Thyroid gland (tissue), 4 donors: ENCODE results near the gene CEMIP2. TPM values are rescaled to one million over a fixed set of nuclear protein-coding genes. Genes with fewer than 3 reads are reported as not detected.

Experiments
- DNase-seq, 2 donors: peaks; one replicate each; pipeline ENCODE4 v3.0.0-alpha.2; 2019
- H3K27ac ChIP-seq, 3 donors: fragments of 200-600 bp; sonication (generic); 1 replicate in 2 of 3; 2 replicates in 1 of 3; pipeline ENCODE4 v1.5.1; 2016 to 2019; ENCODE audit warnings: mild to moderate bottlenecking in 1 of 3, moderate library complexity in 1 of 3
- H3K27me3 ChIP-seq: fragments of 200-600 bp; sonication (generic); one replicate; pipeline ENCODE4 v1.5.1; 2019
- H3K36me3 ChIP-seq, 2 donors: fragments of 200-600 bp; sonication (generic); one replicate each; pipeline ENCODE4 v1.5.1; 2016 to 2019
- H3K4me1 ChIP-seq, 2 donors: fragments of 200-600 bp; sonication (generic); one replicate each; pipeline ENCODE4 v1.5.1; 2017 to 2019
- H3K4me3 ChIP-seq, 3 donors: fragments of 200-600 bp; sonication (generic); replicated peaks in 1 of 3; 1 replicate in 2 of 3; 2 replicates in 1 of 3; pipeline ENCODE4 v1.5.1; 2016; ENCODE audit warnings: mild to moderate bottlenecking in 1 of 3
- H3K9me3 ChIP-seq: fragments of 200-600 bp; sonication (generic); one replicate; pipeline ENCODE4 v1.5.1; 2017
- POLR2A ChIP-seq, 2 donors: fragments of 450-650 bp; IDR thresholded peaks; one replicate each; pipeline ENCODE4 v1.6.1; 2017; ENCODE audit warnings: antibody characterized with exemption in 2 of 2, mild to moderate bottlenecking in 2 of 2, moderate library complexity in 1 of 2
- WGBS, 2 donors: methylation state at CpG; one replicate each; pipeline ENCODE4 v1.1.5; 2017; 5-methylcytosine and 5-hydroxymethylcytosine counted together
- intact Hi-C: fragments of 100-400 bp; cut with DNase I; formaldehyde crosslinking; loops from one replicate; pipeline ENCODE4 v1.15.1; 2023
- total RNA-seq, 4 donors: library from RNA; depleted of rRNA; stranded (reverse); fragments of >200 nt; gene quantifications; one replicate each; pipeline ENCODE4 v1.2.3, GENCODE V29; 2016
- TF ChIP-seq, protein P1 (sequence below), 6 experiments: fragments of 200-600 bp in 3 of 6; fragments of 450-650 bp in 3 of 6; sonication (generic) in 3 of 6; IDR thresholded peaks; one replicate each; pipeline ENCODE4 v1.5.1; 2016 to 2019; ENCODE audit warnings: antibody characterized with exemption in 6 of 6, mild to moderate bottlenecking in 2 of 6, inconsistent platforms in 1 of 6, moderate library complexity in 1 of 6

The CEMIP2 gene
- total RNA-seq, 4 donors from 2014 or later = 29.6 to 111 (median 34.0) TPM

DNA sequence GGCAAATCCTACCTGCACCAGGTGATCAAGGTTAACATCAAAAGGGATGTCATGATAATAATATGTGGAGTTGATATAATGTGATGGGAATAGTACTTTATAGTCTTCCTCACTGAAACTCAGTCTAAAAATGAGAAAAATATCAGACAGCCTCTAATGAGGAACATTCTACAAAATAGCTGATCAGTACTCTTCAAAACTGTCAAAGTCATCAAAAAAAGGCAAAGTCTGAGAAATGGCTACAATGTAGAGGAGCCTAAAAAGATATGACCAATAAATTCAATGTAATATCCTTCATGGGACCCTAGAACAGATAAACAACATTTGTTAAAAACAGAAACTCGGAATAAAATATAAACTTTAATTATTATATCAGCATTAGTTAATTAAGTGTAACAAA, 95.7 kb downstream of the CEMIP2 start:
- H3K27ac ChIP-seq = no peak overlapping the region
- TF ChIP-seq, protein P1, sequence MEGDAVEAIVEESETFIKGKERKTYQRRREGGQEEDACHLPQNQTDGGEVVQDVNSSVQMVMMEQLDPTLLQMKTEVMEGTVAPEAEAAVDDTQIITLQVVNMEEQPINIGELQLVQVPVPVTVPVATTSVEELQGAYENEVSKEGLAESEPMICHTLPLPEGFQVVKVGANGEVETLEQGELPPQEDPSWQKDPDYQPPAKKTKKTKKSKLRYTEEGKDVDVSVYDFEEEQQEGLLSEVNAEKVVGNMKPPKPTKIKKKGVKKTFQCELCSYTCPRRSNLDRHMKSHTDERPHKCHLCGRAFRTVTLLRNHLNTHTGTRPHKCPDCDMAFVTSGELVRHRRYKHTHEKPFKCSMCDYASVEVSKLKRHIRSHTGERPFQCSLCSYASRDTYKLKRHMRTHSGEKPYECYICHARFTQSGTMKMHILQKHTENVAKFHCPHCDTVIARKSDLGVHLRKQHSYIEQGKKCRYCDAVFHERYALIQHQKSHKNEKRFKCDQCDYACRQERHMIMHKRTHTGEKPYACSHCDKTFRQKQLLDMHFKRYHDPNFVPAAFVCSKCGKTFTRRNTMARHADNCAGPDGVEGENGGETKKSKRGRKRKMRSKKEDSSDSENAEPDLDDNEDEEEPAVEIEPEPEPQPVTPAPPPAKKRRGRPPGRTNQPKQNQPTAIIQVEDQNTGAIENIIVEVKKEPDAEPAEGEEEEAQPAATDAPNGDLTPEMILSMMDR (IDR thresholded peaks at IDR 0.05) = no peak
- TF ChIP-seq POLR2A (IDR thresholded peaks at IDR 0.05) = no peak
- no peaks in the 10 kb centered on the region for H3K9me3 ChIP-seq
- H3K4me3 ChIP-seq = no peak overlapping the region
- intact Hi-C loops = no loop called here
- H3K36me3 ChIP-seq = no peaks in the 10 kb centered on the region
- H3K4me1 ChIP-seq = peaks cover 14 to 16% of the 10 kb centered on the region in 2 donors
- no peaks in the 10 kb centered on the region for H3K27me3 ChIP-seq
- WGBS, 2 donors = 95 to 96% methylated on average over 1 of the region's 1 CpG
- no peak for DNase-seq

GRCh38 chr9:71671289-71671688, 97.0 kb downstream of the CEMIP2 start:
- Histone ChIP-seq H3K4me1 (peaks cover 3 to 5% of the 10 kb centered on the region in 2 donors), H3K4me3 (no peak overlapping the region), H3K36me3 (no peaks in the 10 kb centered on the region), H3K9me3 (no peaks in the 10 kb centered on the region), H3K27me3 (no peaks in the 10 kb centered on the region), H3K27ac (no peak overlapping the region)
- TF ChIP-seq POLR2A (IDR thresholded peaks at IDR 0.05) = no peak
- TF ChIP-seq, protein P1 (IDR thresholded peaks at IDR 0.05) = no peak
- WGBS, 2 donors = 89% methylated on average over 3 of the region's 3 CpGs
- DNase-seq = no peak
- intact Hi-C loops = no loop called here

DNA sequence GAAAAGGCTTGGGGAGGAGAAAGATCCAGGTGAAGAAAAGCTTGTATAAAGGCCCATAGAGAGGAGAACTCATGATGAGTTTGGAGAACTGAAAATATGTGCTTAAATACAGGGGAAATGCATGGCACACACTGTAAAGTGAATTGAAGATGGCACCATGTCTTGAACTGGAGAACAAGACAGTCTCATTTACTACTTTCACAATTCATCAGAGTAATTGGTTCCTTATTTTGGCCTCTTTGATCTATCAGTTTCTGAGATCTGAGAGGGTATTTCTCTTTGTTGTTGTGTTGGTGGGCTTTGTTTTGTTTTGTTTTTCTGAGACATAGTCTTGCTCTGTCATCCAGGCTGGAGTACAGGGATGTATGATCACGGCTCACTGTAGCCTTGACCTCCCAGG, 98.2 kb downstream of the CEMIP2 start:
- DNase-seq = no peak
- Histone ChIP-seq H3K9me3 (no peaks in the 10 kb centered on the region), H3K27me3 (no peaks in the 10 kb centered on the region), H3K4me1 (peaks cover 0 to 3% of the 10 kb centered on the region in 2 donors), H3K4me3 (no peak overlapping the region), H3K36me3 (no peaks in the 10 kb centered on the region), H3K27ac (no peak overlapping the region)
- WGBS, 2 donors = 85 to 96% methylated on average over 1 of the region's 1 CpG
- intact Hi-C loops = no loop called here
- TF ChIP-seq, protein P1 (IDR thresholded peaks at IDR 0.05) = no peak
- no peak for TF ChIP-seq POLR2A (IDR thresholded peaks at IDR 0.05)

GRCh38 chr9:71669284-71669995, 98.9 kb downstream of the CEMIP2 start:
- Histone ChIP-seq H3K27me3 (no peaks in the 10 kb centered on the region), H3K27ac (no peak overlapping the region), H3K36me3 (no peaks in the 10 kb centered on the region), H3K4me1 (peaks cover 0 to 6% of the 10 kb centered on the region in 2 donors), H3K4me3 (no peak overlapping the region), H3K9me3 (no peaks in the 10 kb centered on the region)
- no peak for DNase-seq
- TF ChIP-seq POLR2A (IDR thresholded peaks at IDR 0.05) = no peak
- TF ChIP-seq, protein P1 (IDR thresholded peaks at IDR 0.05) = no peak
- WGBS, 2 donors = 82 to 85% methylated on average over 3 of the region's 3 CpGs
- intact Hi-C loops = no loop called here

DNA sequence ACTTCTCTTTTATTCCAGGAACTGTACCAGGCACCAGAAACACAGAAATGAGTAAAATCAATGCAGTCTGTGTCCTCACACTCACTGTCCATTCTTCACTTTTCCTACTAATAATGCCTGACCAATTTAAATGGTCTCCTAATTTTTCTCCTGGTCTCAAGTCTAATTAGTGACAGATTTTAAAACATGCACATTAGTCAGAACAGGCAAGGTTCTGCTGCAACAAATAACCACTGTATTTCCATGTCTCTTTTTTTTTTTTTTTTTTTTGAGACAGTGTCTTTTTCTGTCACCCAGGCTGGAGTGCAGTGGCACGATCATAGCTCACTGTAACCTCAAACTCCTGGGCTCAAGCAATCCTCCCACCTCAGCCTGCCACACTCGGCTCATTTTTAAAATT, 99.6 kb downstream of the CEMIP2 start:
- H3K9me3 ChIP-seq = no peaks in the 10 kb centered on the region
- H3K4me1 ChIP-seq = peaks cover 4 to 13% of the 10 kb centered on the region in 2 donors
- intact Hi-C loops = no loop called here
- no peak overlapping the region for H3K27ac ChIP-seq
- no peak for DNase-seq
- TF ChIP-seq, protein P1 (IDR thresholded peaks at IDR 0.05) = no peak
- no peak for TF ChIP-seq POLR2A (IDR thresholded peaks at IDR 0.05)
- H3K36me3 ChIP-seq = no peaks in the 10 kb centered on the region
- 95 to 97% methylated on average over 2 of the region's 2 CpGs for whole genome bisulfite sequencing, 2 donors
- H3K27me3 ChIP-seq = no peaks in the 10 kb centered on the region
- H3K4me3 ChIP-seq = no peak overlapping the region
